Measurements from ENCODE around the gene VAMP4. TPM values are rescaled to one million over a fixed set of nuclear protein-coding genes. Genes with fewer than 3 reads are reported as not detected.

The VAMP4 gene
- polyA plus RNA-seq, 1 of the 3 experiments (the other 2 are of a cell fraction) = 2.5 TPM

GRCh38 chr1:171751221-171751620 is 9.4 kb upstream of the VAMP4 start (continued):
- TF ChIP-seq CHD2 (IDR thresholded peaks at IDR 0.05; ENCODE audit: low read length, partially characterized antibody) (no peak), GABPA (IDR thresholded peaks at IDR 0.05; ENCODE audit: low read depth) (no peak), USF1 (IDR thresholded peaks at IDR 0.05; ENCODE audit: borderline replicate concordance, low read depth) (no peak), JUND (IDR thresholded peaks at IDR 0.05) (no peak), NFIC (IDR thresholded peaks at IDR 0.05; ENCODE audit: borderline replicate concordance) (no peak), FOXJ3 (CRISPR knock-in tag; IDR thresholded peaks at IDR 0.05) (no peak)

- Histone ChIP-seq H3K79me2 (ENCODE audit: insufficient read depth) (no peaks in the 10 kb centered on the region), H3K9me3 (no peaks in the 10 kb centered on the region), H4K20me1 (ENCODE audit: insufficient read depth) (no peaks in the 10 kb centered on the region), H2AFZ (ENCODE audit: low read depth) (no peak overlapping the region), H3K27ac (ENCODE audit: low read depth in 2 of 2, low read length in 1 of 2) (no peak overlapping the region), H3F3A (replicated peaks; ENCODE audit: insufficient read depth) (no peaks in the 10 kb centered on the region), H3K4me2 (no peak overlapping the region), H3K27me3 (ENCODE audit: insufficient read depth) (no peaks in the 10 kb centered on the region), H3K4me3 (ENCODE audit: low read depth in 2 of 2, low read length in 1 of 2) (no peak overlapping the region), H3K9me2 (no peaks in the 10 kb centered on the region), H3K36me3 (replicated peaks in 1 of 2; ENCODE audit: control insufficient read depth in 1 of 2, insufficient read depth in 2 of 2, low read length in 1 of 2) (no peaks in the 10 kb centered on the region), H3K9ac (no peak overlapping the region), H3K4me1 (ENCODE audit: control insufficient read depth in 1 of 2, insufficient read depth in 2 of 2, low read depth in 1 of 2, low read length in 1 of 2) (0 out of 4 replicates have a peak, but pooled peaks cover 0 to under 1% of the 10 kb centered on the region in 2 experiments)
- WGBS (ENCODE audit: low lambda C conversion rate) = 75% methylated on average over 3 of the region's 3 CpGs
- ChIA-PET POLR2A (no interaction called here), CTCF (no interaction called here)
- DNase-seq = no peak
- TF ChIP-seq FOXJ3 (CRISPR knock-in tag; IDR thresholded peaks at IDR 0.05) (no peak), EP300 (IDR thresholded peaks at IDR 0.05; ENCODE audit: borderline replicate concordance in 1 of 2, low read depth in 1 of 2, low read length in 1 of 2) (no peak), MXI1 (IDR thresholded peaks at IDR 0.05; ENCODE audit: low read depth, low read length) (no peak), JUND (IDR thresholded peaks at IDR 0.05) (no peak), FOSL2 (IDR thresholded peaks at IDR 0.05; ENCODE audit: borderline replicate concordance, low read depth) (no peak), ZBTB33 (IDR thresholded peaks at IDR 0.05; ENCODE audit: borderline replicate concordance, low read depth) (no peak), TCF12 (IDR thresholded peaks at IDR 0.05) (no peak), TEAD4 (IDR thresholded peaks at IDR 0.05; ENCODE audit: borderline replicate concordance, insufficient read depth) (no peak), EZH2phosphoT487 (IDR thresholded peaks at IDR 0.05; ENCODE audit: borderline replicate concordance, low read depth) (no peak), SIN3A (IDR thresholded peaks at IDR 0.05; ENCODE audit: borderline replicate concordance, low read depth, low read length) (no peak), USF2 (IDR thresholded peaks at IDR 0.05; ENCODE audit: borderline replicate concordance, low read depth, low read length) (no peak)
Observed at GRCh38 chr1:171748651-171749050, 6.8 kb upstream of the VAMP4 start.
